HepG2 (cell line): Measurements from ENCODE around the gene URI1. TPM values are rescaled to one million over a fixed set of nuclear protein-coding genes. Genes with fewer than 3 reads are reported as not detected.
A peak's percentile ranks its signal among the peaks of the same experiment; 100 is the strongest.

Experiments used
- ATAC-seq: fragments of 200-7000 bp; cut with Tn5 transposase; 3 replicates; pipeline ENCODE4 v1.9.1; 2020; ENCODE audit warnings: mild to moderate bottlenecking, moderate library complexity
- BruUV-seq: library from RNA; stranded (reverse); fragments of 400-500 nt; replicated peaks from 2 replicates; lab custom pipeline; 2021; lab: Mats Ljungman, UMichigan
- CTCF ChIA-PET: fragments of 300-600 bp; formaldehyde crosslinking; extraction: SDS; loops from one replicate; lab custom pipeline; 2021; ENCODE audit warnings: low total read pairs, inconsistent platforms, low intra/inter-chr PET ratio; lab: Yijun Ruan, JAX
- POLR2A ChIA-PET: fragments of 350-600 bp; sonication (Branson Sonifier 250); formaldehyde crosslinking; loops from one replicate; lab custom pipeline; 2020; ENCODE audit warnings: antibody characterized with exemption, inconsistent platforms; lab: Yijun Ruan, JAX
- DNase-seq: peaks from one replicate; pipeline ENCODE4 v3.0.0-alpha.2; 2015; ENCODE audit warnings: low spot score
- FAIRE-seq: peaks from 3 replicates; lab custom pipeline; 2011; peaks lifted over from hg19 to GRCh38; lab: Jason Lieb, UNC
- H2AFZ ChIP-seq: one replicate; pipeline ENCODE4 v1.6.1; 2011; ENCODE audit warnings: low read length, inconsistent platforms
- H3K27ac ChIP-seq: fragments of 300-600 bp; 3 replicates; pipeline ENCODE4 v1.8.0; 2011; ENCODE audit warnings: mixed run types, mild to moderate bottlenecking, mixed read lengths, low read length, inconsistent platforms; ENCODE audit not compliant: insufficient read depth; ENCODE audit errors: extremely low read length
- H3K27me3 ChIP-seq, 2 experiments: fragments of 200-600 bp in 1 of 2; 2 replicates in 1 of 2; 3 replicates in 1 of 2; pipeline versions ENCODE4 v1.6.0 to v1.8.0; 2011; ENCODE audit warnings: low read length in 2 of 2, mild to moderate bottlenecking in 2 of 2, moderate library complexity in 2 of 2, inconsistent platforms in 1 of 2; ENCODE audit not compliant: insufficient read depth in 2 of 2, control insufficient read depth in 1 of 2
- H3K36me3 ChIP-seq, 2 experiments: fragments of 200-600 bp in 1 of 2; replicated peaks in 1 of 2; 2 replicates in 1 of 2; 3 replicates in 1 of 2; pipeline versions ENCODE4 v1.5.1 to v1.8.0; 2011; ENCODE audit warnings: low read length in 2 of 2, inconsistent platforms in 1 of 2; ENCODE audit not compliant: insufficient read depth in 2 of 2, control insufficient read depth in 1 of 2
- H3K4me1 ChIP-seq: 2 replicates; pipeline ENCODE4 v1.5.1; 2012; ENCODE audit warnings: low read length, inconsistent platforms; ENCODE audit not compliant: insufficient read depth
- H3K4me2 ChIP-seq: 2 replicates; pipeline ENCODE4 v1.6.0; 2011; ENCODE audit warnings: low read depth, low read length, inconsistent platforms
- H3K4me3 ChIP-seq, 3 experiments: fragments of 200-600 bp in 1 of 3; sonication (generic), shearing (Covaris generic) in 1 of 3; replicated peaks in 1 of 3; 2 replicates each; pipeline ENCODE4 v1.5.1; 2011 to 2016; ENCODE audit warnings: low read length in 3 of 3, inconsistent platforms in 2 of 3, low read depth in 2 of 3, mild to moderate bottlenecking in 2 of 3, control low read depth in 1 of 3, mixed read lengths in 1 of 3; ENCODE audit not compliant: insufficient read depth in 1 of 3
- H3K79me2 ChIP-seq: one replicate; pipeline ENCODE4 v1.6.1; 2011; ENCODE audit warnings: low read length, inconsistent platforms; ENCODE audit not compliant: insufficient read depth
- H3K9ac ChIP-seq: 2 replicates; pipeline ENCODE4 v1.6.0; 2011; ENCODE audit warnings: mild to moderate bottlenecking, low read depth, low read length, inconsistent platforms; ENCODE audit not compliant: insufficient read depth
- H3K9me3 ChIP-seq: 2 replicates; pipeline ENCODE4 v1.5.1; 2012; ENCODE audit warnings: mild to moderate bottlenecking, low read length
- H4K20me1 ChIP-seq: 2 replicates; pipeline ENCODE4 v1.6.0; 2011; ENCODE audit warnings: inconsistent platforms, mild to moderate bottlenecking, low read length, moderate library complexity; ENCODE audit not compliant: insufficient read depth
- AHR ChIP-seq: IDR thresholded peaks from 2 replicates; pipeline ENCODE4 v1.6.1; 2018; ENCODE audit warnings: missing genetic modification reagents, missing compliant biosample characterization
- ARID2 ChIP-seq: sonication (generic); formaldehyde crosslinking; IDR thresholded peaks from 2 replicates; pipeline ENCODE4 v1.8.1; 2022; ENCODE audit warnings: mild to moderate bottlenecking, missing genetic modification reagents, borderline replicate concordance
- ATF7 ChIP-seq, 2 experiments: fragments of 450-650 bp in 1 of 2; sonication (generic) in 1 of 2; formaldehyde crosslinking in 1 of 2; IDR thresholded peaks; 2 replicates each; pipeline versions ENCODE4 v1.4.0 to v1.6.1; 2016 to 2020; ENCODE audit warnings: antibody characterized with exemption in 1 of 2, mild to moderate bottlenecking in 1 of 2, missing genetic modification reagents in 1 of 2
- GATA4 ChIP-seq: sonication (generic); IDR thresholded peaks from 2 replicates; pipeline ENCODE4 v1.6.1; 2016; ENCODE audit warnings: antibody characterized with exemption, low read depth, borderline replicate concordance
- KLF13 ChIP-seq: sonication (generic); formaldehyde crosslinking; IDR thresholded peaks from 2 replicates; pipeline ENCODE4 v1.4.0; 2020; ENCODE audit warnings: mild to moderate bottlenecking, missing genetic modification reagents
- KMT2A ChIP-seq: sonication (generic); formaldehyde crosslinking; IDR thresholded peaks from 2 replicates; pipeline ENCODE4 v1.4.0; 2020; ENCODE audit warnings: missing genetic modification reagents
- KMT2B ChIP-seq: IDR thresholded peaks from 2 replicates; pipeline ENCODE4 v1.6.1; 2016; ENCODE audit warnings: missing genetic modification reagents, missing compliant biosample characterization
- MATR3 ChIP-seq: sonication (generic); formaldehyde crosslinking; IDR thresholded peaks from 2 replicates; pipeline ENCODE4 v1.4.0; 2020; ENCODE audit warnings: missing genetic modification reagents
- NPAS2 ChIP-seq: sonication (generic); formaldehyde crosslinking; IDR thresholded peaks from 2 replicates; pipeline ENCODE4 v1.8.0; 2022; ENCODE audit warnings: mild to moderate bottlenecking, missing genetic modification reagents, borderline replicate concordance
- ONECUT2 ChIP-seq: sonication (generic); formaldehyde crosslinking; IDR thresholded peaks from 2 replicates; pipeline ENCODE4 v1.4.0; 2020; ENCODE audit warnings: missing genetic modification reagents
- ZBTB7A ChIP-seq: sonication (generic); formaldehyde crosslinking; IDR thresholded peaks from 2 replicates; pipeline ENCODE4 v1.8.0; 2022; ENCODE audit warnings: mild to moderate bottlenecking, missing genetic modification reagents
- ZIK1 ChIP-seq: sonication (generic); formaldehyde crosslinking; IDR thresholded peaks from 2 replicates; pipeline ENCODE4 v1.5.0; 2020; ENCODE audit warnings: mild to moderate bottlenecking, low read depth, missing genetic modification reagents, borderline replicate concordance
- ZNF83 ChIP-seq: sonication (generic); formaldehyde crosslinking; IDR thresholded peaks from 2 replicates; pipeline ENCODE4 v1.4.0; 2020; ENCODE audit warnings: missing genetic modification reagents, mild to moderate bottlenecking, borderline replicate concordance
- WGBS: methylation state at CpG from one replicate; pipeline ENCODE4 v1.1.6; 2017; ENCODE audit warnings: low lambda C conversion rate; 5-methylcytosine and 5-hydroxymethylcytosine counted together
- in situ Hi-C: cut with HindIII; loops from 2 replicates; pipeline ENCODE4 v1.10.0; 2017; ENCODE audit warnings: low pct_unique_long_range_greater_than_20kb; ENCODE audit not compliant: extremely low pct_ligation_motif_present
- intact Hi-C: fragments of 100-400 bp; cut with micrococcal nuclease; formaldehyde crosslinking; loops from one replicate; pipeline ENCODE4 v1.10.0; 2022; ENCODE audit not compliant: unreplicated experiment
- polyA plus RNA-seq, 8 experiments: library from polyadenylated mRNA; depleted of rRNA in 3 of 8; stranded (reverse) in 7 of 8; unstranded in 1 of 8; fragments of >200 nt; fragmentation: Illumina TruSeq in 4 of 8; extraction: Trizol in 4 of 8; gene quantifications; 2 replicates each; pipeline versions ENCODE4 v1.2.1 to v1.2.3, GENCODE V29; 2011 to 2016; ENCODE audit warnings: low read depth in 4 of 8, missing spikeins in 1 of 8, mixed read lengths in 1 of 8; ENCODE audit not compliant: insufficient read depth in 1 of 8
- total RNA-seq, 5 experiments: library from RNA; depleted of rRNA; stranded (reverse); fragments of >200 nt; fragmentation: Illumina TruSeq; extraction: Trizol; gene quantifications; 2 replicates each; pipeline ENCODE4 v1.2.3, GENCODE V29; 2016; ENCODE audit warnings: low read depth in 1 of 5
- TF ChIP-seq, protein P1 (sequence below): sonication (generic); formaldehyde crosslinking; IDR thresholded peaks from 2 replicates; pipeline ENCODE4 v1.4.0; 2020; ENCODE audit warnings: missing genetic modification reagents
- TF ChIP-seq, protein P2 (sequence below): sonication (generic); formaldehyde crosslinking; IDR thresholded peaks from 2 replicates; pipeline ENCODE4 v1.4.0; 2020; ENCODE audit warnings: mild to moderate bottlenecking, low read depth, missing genetic modification reagents
- TF ChIP-seq, protein P3 (sequence below): sonication (generic); formaldehyde crosslinking; IDR thresholded peaks from 2 replicates; pipeline ENCODE4 v1.5.1; 2020; ENCODE audit warnings: missing genetic modification reagents, mild to moderate bottlenecking, borderline replicate concordance

Gene URI1
- total and polyA plus RNA-seq, 2 of the 13 experiments (the other 11 are each of a cell fraction or from before 2014, with no cell fraction given), result 43.6 to 67.9 TPM

DNA sequence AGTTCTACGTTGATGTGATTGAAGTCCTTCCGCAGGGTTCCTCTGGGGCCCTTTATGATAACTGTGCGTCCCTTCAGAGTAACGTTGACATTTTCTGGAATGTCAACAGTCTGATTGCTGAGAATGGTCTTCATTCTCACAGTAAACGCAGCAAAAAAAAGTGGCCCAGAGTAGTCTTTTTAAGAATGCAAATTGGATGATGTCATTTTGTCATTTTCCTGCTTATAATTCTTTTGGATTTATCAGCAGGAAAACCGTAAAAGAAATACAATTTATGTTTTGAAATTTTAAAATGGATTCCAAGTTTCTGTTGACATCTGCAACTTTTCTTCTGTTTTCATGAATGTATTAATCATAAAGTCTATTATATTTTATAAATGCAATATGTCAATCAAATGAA, 14.8 kb downstream of the URI1 start:
- Histone ChIP-seq H4K20me1 (peaks cover 10% of the 10 kb centered on the region; the same call in 1 of the 2 replicates), H3K4me3 (no peak overlapping the region), H3K9ac (no peak overlapping the region), H2AFZ (no peak overlapping the region), H3K27me3 (no peaks in the 10 kb centered on the region), H3K36me3 (no peaks in the 10 kb centered on the region), H3K9me3 (no peaks in the 10 kb centered on the region), H3K27ac (no peak overlapping the region), H3K4me1 (peaks cover 28% of the 10 kb centered on the region), H3K4me2 (0 out of 2 replicates have a peak overlapping the region, but pooled peaks have one; percentile 1), H3K79me2 (peaks cover 92% of the 10 kb centered on the region)
- CTCF ChIA-PET, result no interaction called here
- BruUV-seq, result no TSS peak
- ATAC-seq (no peak), FAIRE-seq (no peak), DNase-seq (peak; percentile 24)
- 61% methylated on average over 6 of the region's 6 CpGs for WGBS
- TF ChIP-seq, protein P1, sequence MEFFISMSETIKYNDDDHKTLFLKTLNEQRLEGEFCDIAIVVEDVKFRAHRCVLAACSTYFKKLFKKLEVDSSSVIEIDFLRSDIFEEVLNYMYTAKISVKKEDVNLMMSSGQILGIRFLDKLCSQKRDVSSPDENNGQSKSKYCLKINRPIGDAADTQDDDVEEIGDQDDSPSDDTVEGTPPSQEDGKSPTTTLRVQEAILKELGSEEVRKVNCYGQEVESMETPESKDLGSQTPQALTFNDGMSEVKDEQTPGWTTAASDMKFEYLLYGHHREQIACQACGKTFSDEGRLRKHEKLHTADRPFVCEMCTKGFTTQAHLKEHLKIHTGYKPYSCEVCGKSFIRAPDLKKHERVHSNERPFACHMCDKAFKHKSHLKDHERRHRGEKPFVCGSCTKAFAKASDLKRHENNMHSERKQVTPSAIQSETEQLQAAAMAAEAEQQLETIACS (CRISPR knock-in tag), result no peak
- TF ChIP-seq ATF7 (IDR thresholded peaks at IDR 0.05) (peak; percentile 72), ATF7 (CRISPR knock-in tag; IDR thresholded peaks at IDR 0.05) (no peak)
- POLR2A ChIA-PET, result no interaction called here
- in situ Hi-C loops, result no loop called here
- intact Hi-C loops, result no loop called here

DNA sequence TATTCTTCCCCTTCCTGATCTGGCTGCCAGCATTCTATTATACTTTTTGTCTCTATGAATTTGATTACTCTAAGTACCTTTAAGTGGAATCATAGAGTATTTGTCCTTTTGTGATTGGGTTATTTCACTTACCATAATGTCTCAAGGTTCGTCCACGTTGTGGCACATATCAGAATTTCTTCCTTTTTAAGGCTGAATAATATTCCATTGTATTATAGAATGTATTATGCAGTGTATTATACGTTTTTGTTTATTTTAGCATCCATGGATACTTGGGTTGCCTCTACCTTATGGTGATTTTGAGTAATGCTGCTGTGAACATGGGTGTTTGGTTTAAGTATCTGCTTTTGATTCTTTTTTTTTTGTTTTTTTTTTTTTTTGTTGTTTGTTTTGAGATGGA, 19.3 kb downstream of the URI1 start:
- ATAC-seq, result no peak
- POLR2A ChIA-PET, result no interaction called here
- TF ChIP-seq, protein P2, sequence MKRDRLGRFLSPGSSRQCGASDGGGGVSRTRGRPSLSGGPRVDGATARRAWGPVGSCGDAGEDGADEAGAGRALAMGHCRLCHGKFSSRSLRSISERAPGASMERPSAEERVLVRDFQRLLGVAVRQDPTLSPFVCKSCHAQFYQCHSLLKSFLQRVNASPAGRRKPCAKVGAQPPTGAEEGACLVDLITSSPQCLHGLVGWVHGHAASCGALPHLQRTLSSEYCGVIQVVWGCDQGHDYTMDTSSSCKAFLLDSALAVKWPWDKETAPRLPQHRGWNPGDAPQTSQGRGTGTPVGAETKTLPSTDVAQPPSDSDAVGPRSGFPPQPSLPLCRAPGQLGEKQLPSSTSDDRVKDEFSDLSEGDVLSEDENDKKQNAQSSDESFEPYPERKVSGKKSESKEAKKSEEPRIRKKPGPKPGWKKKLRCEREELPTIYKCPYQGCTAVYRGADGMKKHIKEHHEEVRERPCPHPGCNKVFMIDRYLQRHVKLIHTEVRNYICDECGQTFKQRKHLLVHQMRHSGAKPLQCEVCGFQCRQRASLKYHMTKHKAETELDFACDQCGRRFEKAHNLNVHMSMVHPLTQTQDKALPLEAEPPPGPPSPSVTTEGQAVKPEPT, result no peak
- no peak for TF ChIP-seq AHR (CRISPR knock-in tag)
- no peak for TF ChIP-seq ONECUT2 (CRISPR knock-in tag)
- no peak for TF ChIP-seq NPAS2 (CRISPR knock-in tag)
- no peak for TF ChIP-seq ARID2
- TF ChIP-seq KMT2A, result no peak
- no peak for TF ChIP-seq KMT2B (CRISPR knock-in tag)
- TF ChIP-seq, protein P3, sequence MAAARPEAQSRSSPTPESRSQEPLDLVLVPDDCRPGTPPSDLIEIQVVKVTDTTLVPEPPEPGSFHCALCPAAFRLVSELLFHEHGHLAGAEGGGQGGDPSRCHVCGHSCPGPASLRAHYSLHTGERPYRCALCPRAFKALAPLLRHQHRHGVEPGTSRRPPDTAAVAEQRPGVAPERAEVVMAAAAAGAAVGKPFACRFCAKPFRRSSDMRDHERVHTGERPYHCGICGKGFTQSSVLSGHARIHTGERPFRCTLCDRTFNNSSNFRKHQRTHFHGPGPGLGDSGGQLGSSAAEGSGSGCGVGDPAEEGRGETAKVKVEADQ (CRISPR knock-in tag), result no peak
- no peak for TF ChIP-seq ZBTB7A
- no peak for TF ChIP-seq MATR3 (CRISPR knock-in tag)
- TF ChIP-seq ZIK1, result no peak
- no peak for TF ChIP-seq ZNF83 (CRISPR knock-in tag)
- TF ChIP-seq KLF13 (CRISPR knock-in tag), result no peak
- no peak for TF ChIP-seq GATA4

More for the DNA sequence above, 19.3 kb downstream of the URI1 start:
- Histone ChIP-seq H3K27ac (no peak overlapping the region), H3K4me1 (peaks cover 59% of the 10 kb centered on the region), H3K4me3 (no peak overlapping the region), H3K79me2 (peaks cover 96% of the 10 kb centered on the region), H4K20me1 (peaks cover 32% of the 10 kb centered on the region), H3K9me3 (no peaks in the 10 kb centered on the region), H2AFZ (no peak overlapping the region), H3K27me3 (no peaks in the 10 kb centered on the region), H3K9ac (no peak overlapping the region), H3K4me2 (no peak overlapping the region), H3K36me3 (no peaks in the 10 kb centered on the region)
- CTCF ChIA-PET, result no interaction called here
- in situ Hi-C loops, result no loop called here
- FAIRE-seq, result no peak
- 94% methylated on average over 3 of the region's 3 CpGs for WGBS
- BruUV-seq, result no TSS peak
- DNase-seq, result no peak
- intact Hi-C loops, result no loop called here
